Ovary (tissue), 3 donors: ENCODE results near the gene ADAMTSL3.

Experiments
- POLR2A ChIP-seq: fragments of 450-650 bp; IDR thresholded peaks from one replicate; pipeline ENCODE4 v1.6.1; 2017; ENCODE audit warnings: antibody characterized with exemption, mild to moderate bottlenecking, moderate library complexity
- TF ChIP-seq, protein P1 (sequence below), 3 donors: fragments of 450-650 bp in 2 of 3; fragments of 200-600 bp in 1 of 3; IDR thresholded peaks; one replicate each; pipeline versions ENCODE4 v1.5.1 to v1.8.0; 2016 to 2022; ENCODE audit warnings: antibody characterized with exemption in 3 of 3, mild to moderate bottlenecking in 1 of 3
- donor health status: DM: no; HTN: no; CAD: no.

DNA sequence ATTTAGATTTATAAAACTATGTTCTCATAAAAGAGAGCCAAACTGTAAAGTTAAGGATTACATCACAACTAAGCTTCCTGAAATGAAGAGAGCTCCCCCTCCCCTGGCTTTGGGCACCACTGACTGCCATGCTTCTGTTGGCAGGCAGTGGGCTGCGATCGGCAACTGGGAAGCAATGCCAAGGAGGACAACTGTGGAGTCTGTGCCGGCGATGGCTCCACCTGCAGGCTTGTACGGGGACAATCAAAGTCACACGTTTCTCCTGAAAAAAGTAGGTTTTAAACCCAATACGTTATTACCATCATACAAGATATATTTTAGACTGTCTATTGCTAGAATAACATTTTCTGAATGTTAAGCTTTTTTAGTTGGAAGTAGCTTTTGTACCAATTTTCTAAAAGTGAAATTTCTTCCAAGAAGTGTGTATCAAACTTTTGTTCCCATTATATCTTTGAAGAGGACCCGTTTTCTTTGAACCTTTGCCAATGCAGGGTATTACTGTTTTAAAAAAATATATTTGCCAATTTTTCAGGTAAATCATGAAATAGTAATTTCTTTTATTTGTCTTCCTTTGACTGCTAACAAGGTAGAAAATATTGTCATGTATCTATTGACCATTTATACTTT, 184.1 kb downstream of the ADAMTSL3 start:
- no peak for TF ChIP-seq POLR2A
- TF ChIP-seq, protein P1, sequence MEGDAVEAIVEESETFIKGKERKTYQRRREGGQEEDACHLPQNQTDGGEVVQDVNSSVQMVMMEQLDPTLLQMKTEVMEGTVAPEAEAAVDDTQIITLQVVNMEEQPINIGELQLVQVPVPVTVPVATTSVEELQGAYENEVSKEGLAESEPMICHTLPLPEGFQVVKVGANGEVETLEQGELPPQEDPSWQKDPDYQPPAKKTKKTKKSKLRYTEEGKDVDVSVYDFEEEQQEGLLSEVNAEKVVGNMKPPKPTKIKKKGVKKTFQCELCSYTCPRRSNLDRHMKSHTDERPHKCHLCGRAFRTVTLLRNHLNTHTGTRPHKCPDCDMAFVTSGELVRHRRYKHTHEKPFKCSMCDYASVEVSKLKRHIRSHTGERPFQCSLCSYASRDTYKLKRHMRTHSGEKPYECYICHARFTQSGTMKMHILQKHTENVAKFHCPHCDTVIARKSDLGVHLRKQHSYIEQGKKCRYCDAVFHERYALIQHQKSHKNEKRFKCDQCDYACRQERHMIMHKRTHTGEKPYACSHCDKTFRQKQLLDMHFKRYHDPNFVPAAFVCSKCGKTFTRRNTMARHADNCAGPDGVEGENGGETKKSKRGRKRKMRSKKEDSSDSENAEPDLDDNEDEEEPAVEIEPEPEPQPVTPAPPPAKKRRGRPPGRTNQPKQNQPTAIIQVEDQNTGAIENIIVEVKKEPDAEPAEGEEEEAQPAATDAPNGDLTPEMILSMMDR (IDR thresholded peaks at IDR 0.05), result no peak
